Right atrium auricular region (tissue), 2 donors: ENCODE data around the gene AMY1A. TPM values are rescaled to one million over a fixed set of nuclear protein-coding genes. Genes with fewer than 3 reads are reported as not detected.
"Not testable (repeated sequence)": the region's sequence is repeated elsewhere in the genome, so short reads cannot be mapped to it uniquely, and the experiment has no call there.

Experiments
- DNase-seq: peaks from one replicate; pipeline ENCODE4 v3.0.0-alpha.2; 2019; ENCODE audit warnings: low spot score
- H3K27ac ChIP-seq, 2 donors: fragments of 200-600 bp; sonication (generic); 1 replicate in 1 of 2; 2 replicates in 1 of 2; pipeline ENCODE4 v1.5.1; 2016 to 2019
- H3K27me3 ChIP-seq, 2 donors: fragments of 200-600 bp; sonication (generic); one replicate each; pipeline versions ENCODE4 v1.5.1 to v1.6.0; 2017 to 2019
- H3K36me3 ChIP-seq: fragments of 200-600 bp; sonication (generic); one replicate; pipeline ENCODE4 v1.5.1; 2016
- H3K4me1 ChIP-seq, 2 donors: fragments of 200-600 bp; sonication (generic); one replicate each; pipeline versions ENCODE4 v1.5.1 to v1.6.0; 2017 to 2019
- H3K4me3 ChIP-seq, 2 donors: fragments of 200-600 bp; sonication (generic); 1 replicate in 1 of 2; 2 replicates in 1 of 2; pipeline ENCODE4 v1.5.1; 2017 to 2019; ENCODE audit warnings: mild to moderate bottlenecking in 1 of 2, moderate library complexity in 1 of 2
- H3K9me3 ChIP-seq, 2 donors: fragments of 200-600 bp; sonication (generic); one replicate each; pipeline ENCODE4 v1.5.1; 2019
- total RNA-seq, 2 donors: library from RNA; depleted of rRNA; stranded (reverse); fragments of >200 nt; gene quantifications; one replicate each; pipeline ENCODE4 v1.1.0, GENCODE V29; 2016

The AMY1A gene
- total RNA-seq, 2 donors from 2014 or later: not detected

GRCh38 chr1:103710381-103710780 is 54.8 kb downstream of the AMY1A start:
- H3K4me3 ChIP-seq, H3K27ac ChIP-seq, H3K9me3 ChIP-seq, H3K4me1 ChIP-seq, H3K27me3 ChIP-seq, H3K36me3 ChIP-seq, DNase-seq: not testable (repeated sequence)

Other genes with a start within 250 kb of the AMY1A start
- 10 to 100 TPM; 10.3 to 12.1 TPM for gene RNPC3, start 130.1 kb upstream of the AMY1A start, total RNA-seq
- 10 to 100 TPM; 25.1 to 37.1 TPM for gene AMY2B, start 84.2 kb upstream of the AMY1A start, total RNA-seq
- gene AMY2A, start 38.3 kb upstream of the AMY1A start, total RNA-seq: 1 to 10 TPM in 1 of 2 donors, not detected in 1; 1.7 TPM
- gene AMY1B, start 40.5 kb downstream of the AMY1A start, total RNA-seq: not detected
- gene AMY1C, start 94.1 kb downstream of the AMY1A start, total RNA-seq: not detected